ENCODE results near the gene EPAS1.

The EPAS1 gene

GRCh38 chr2:46337208-46337994, 40.2 kb downstream of the EPAS1 start:
- H3K79me2 ChIP-seq (ENCODE audit: low read length) = no peaks in the 10 kb centered on the region
- no peaks in the 10 kb centered on the region for H3K36me3 ChIP-seq (replicated peaks; ENCODE audit: insufficient read depth, low read length)
- no peak overlapping the region for H2AFZ ChIP-seq (ENCODE audit: low read length)
- TF ChIP-seq CTCF (IDR thresholded peaks at IDR 0.05; ENCODE audit: low read length) (no peak), EZH2phosphoT487 (IDR thresholded peaks at IDR 0.05; ENCODE audit: low read length) (no peak), EZH2 (optimal IDR thresholded peaks at IDR 0.05; ENCODE audit: low read depth, low read length) (no peak)
- no peak overlapping the region for H3K9ac ChIP-seq (ENCODE audit: low read length)
- DNase-seq = no peak
- no peaks in the 10 kb centered on the region for H3K9me2 ChIP-seq (replicated peaks; ENCODE audit: insufficient read depth, low read length)
- H3K4me3 ChIP-seq (ENCODE audit: low read length) = no peak overlapping the region
- H3F3A ChIP-seq (ENCODE audit: insufficient read depth, low read length) = no peaks in the 10 kb centered on the region
- H3K4me1 ChIP-seq (ENCODE audit: low read length) = no peaks in the 10 kb centered on the region
- no peak overlapping the region for H3K27ac ChIP-seq (ENCODE audit: low read length)
- H3K9me3 ChIP-seq (replicated peaks; ENCODE audit: insufficient read depth, low read length) = no peaks in the 10 kb centered on the region
- H3K27me3 ChIP-seq (replicated peaks; ENCODE audit: insufficient read depth, low read length) = no peaks in the 10 kb centered on the region
- H4K20me1 ChIP-seq (ENCODE audit: insufficient read depth, low read length) = no peaks in the 10 kb centered on the region
- H3K4me2 ChIP-seq (ENCODE audit: low read depth, low read length) = no peak overlapping the region

- Histone ChIP-seq H3K4me3 (ENCODE audit: low read length) (no peak overlapping the region), H3K9me2 (replicated peaks; ENCODE audit: insufficient read depth, low read length) (no peaks in the 10 kb centered on the region), H2AFZ (ENCODE audit: low read length) (no peak overlapping the region), H3K79me2 (ENCODE audit: low read length) (no peaks in the 10 kb centered on the region), H3F3A (ENCODE audit: insufficient read depth, low read length) (no peaks in the 10 kb centered on the region), H3K36me3 (replicated peaks; ENCODE audit: insufficient read depth, low read length) (no peaks in the 10 kb centered on the region), H3K9ac (ENCODE audit: low read length) (no peak overlapping the region), H3K9me3 (replicated peaks; ENCODE audit: insufficient read depth, low read length) (no peaks in the 10 kb centered on the region), H3K4me1 (ENCODE audit: low read length) (no peaks in the 10 kb centered on the region), H3K27ac (ENCODE audit: low read length) (no peak overlapping the region), H3K4me2 (ENCODE audit: low read depth, low read length) (no peak overlapping the region), H4K20me1 (ENCODE audit: insufficient read depth, low read length) (no peaks in the 10 kb centered on the region), H3K27me3 (replicated peaks; ENCODE audit: insufficient read depth, low read length) (no peaks in the 10 kb centered on the region)
- DNase-seq = no peak
- TF ChIP-seq EZH2phosphoT487 (IDR thresholded peaks at IDR 0.05; ENCODE audit: low read length) (no peak), CTCF (IDR thresholded peaks at IDR 0.05; ENCODE audit: low read length) (no peak), EZH2 (optimal IDR thresholded peaks at IDR 0.05; ENCODE audit: low read depth, low read length) (no peak)
Measured at GRCh38 chr2:46338674-46339073, 41.5 kb downstream of the EPAS1 start.

DNA sequence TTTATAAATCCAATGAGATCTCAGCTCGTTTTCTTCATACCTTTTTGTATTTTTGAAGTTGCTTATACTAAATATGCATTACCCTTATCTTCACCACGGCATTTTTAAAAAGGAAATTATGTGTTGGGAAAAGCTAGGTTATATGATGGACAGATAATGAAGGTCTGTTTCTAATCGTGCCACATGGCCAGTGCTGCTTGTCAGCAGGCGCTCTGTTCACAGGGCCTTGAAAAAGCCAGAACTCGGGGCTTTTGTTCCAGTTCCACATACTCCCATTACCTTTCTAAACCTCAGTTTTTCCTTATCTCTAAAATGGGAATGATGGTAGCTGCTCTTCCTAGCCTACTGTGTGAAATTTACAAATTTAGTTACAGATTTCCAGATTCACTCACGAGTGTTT, 42.0 kb downstream of the EPAS1 start:
- no peak overlapping the region for H3K27ac ChIP-seq (ENCODE audit: low read length)
- no peak overlapping the region for H3K4me3 ChIP-seq (ENCODE audit: low read length)
- H3K9ac ChIP-seq (ENCODE audit: low read length) = no peak overlapping the region
- H3K4me1 ChIP-seq (ENCODE audit: low read length) = no peaks in the 10 kb centered on the region
- no peaks in the 10 kb centered on the region for H3K9me2 ChIP-seq (replicated peaks; ENCODE audit: insufficient read depth, low read length)
- no peaks in the 10 kb centered on the region for H3K9me3 ChIP-seq (replicated peaks; ENCODE audit: insufficient read depth, low read length)
- DNase-seq = no peak
- no peaks in the 10 kb centered on the region for H3F3A ChIP-seq (ENCODE audit: insufficient read depth, low read length)
- H2AFZ ChIP-seq (ENCODE audit: low read length) = no peak overlapping the region
- no peaks in the 10 kb centered on the region for H4K20me1 ChIP-seq (ENCODE audit: insufficient read depth, low read length)
- H3K36me3 ChIP-seq (replicated peaks; ENCODE audit: insufficient read depth, low read length) = no peaks in the 10 kb centered on the region
- H3K4me2 ChIP-seq (ENCODE audit: low read depth, low read length) = no peak overlapping the region
- no peak for TF ChIP-seq EZH2 (optimal IDR thresholded peaks at IDR 0.05; ENCODE audit: low read depth, low read length)
- no peak for TF ChIP-seq EZH2phosphoT487 (IDR thresholded peaks at IDR 0.05; ENCODE audit: low read length)
- no peak for TF ChIP-seq CTCF (IDR thresholded peaks at IDR 0.05; ENCODE audit: low read length)
- no peaks in the 10 kb centered on the region for H3K79me2 ChIP-seq (ENCODE audit: low read length)
- no peaks in the 10 kb centered on the region for H3K27me3 ChIP-seq (replicated peaks; ENCODE audit: insufficient read depth, low read length)

All from MM.1S (cell line).